GM18873 (cell line): ENCODE data around the gene HINT2.

ENCODE experiments used
- ATAC-seq: cut with Tn5 transposase; IDR thresholded peaks from one replicate; pipeline ENCODE4 v1.9.1; 2021; ENCODE audit warnings: mild to moderate bottlenecking, moderate library complexity, moderate number of reproducible peaks; ENCODE audit not compliant: unreplicated experiment, low FRiP score

The HINT2 gene

DNA sequence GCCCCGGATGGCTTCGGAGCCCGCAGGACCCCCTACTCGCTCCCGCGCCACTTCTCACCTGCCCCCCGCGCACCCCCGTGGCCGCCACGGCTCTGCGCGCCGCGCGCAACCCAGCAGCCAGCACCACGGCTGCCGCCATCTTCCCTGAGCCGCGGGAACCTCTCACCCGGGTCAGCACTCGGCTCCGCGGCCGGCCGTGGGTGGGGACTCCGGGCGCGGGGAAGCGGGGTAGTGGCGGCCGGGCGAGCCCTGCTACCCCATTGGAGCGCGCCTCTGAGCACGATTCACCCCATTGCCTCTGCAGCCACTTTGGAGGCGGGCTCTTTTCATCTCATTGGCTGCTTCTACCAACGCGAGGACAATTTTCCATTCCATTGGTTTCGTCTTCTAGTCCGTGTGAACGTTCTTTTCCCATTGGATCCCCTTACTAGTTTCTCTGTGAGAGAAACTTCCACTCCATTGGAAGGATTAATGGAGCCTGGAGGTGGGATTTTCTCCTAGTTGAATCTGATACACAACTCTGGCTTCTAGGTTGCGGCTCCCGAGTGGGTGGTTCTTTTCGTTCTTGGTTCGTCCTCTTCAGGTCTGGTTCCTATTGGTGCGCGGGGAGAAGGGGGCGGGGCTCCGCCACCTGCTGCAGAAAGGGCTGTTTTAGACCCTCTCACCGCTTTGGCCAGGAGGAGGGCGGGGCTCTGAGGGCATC is at the start of gene HINT2:
TSS of gene HINT2 (minus strand) at position 202 of the 703 bp plus-strand sequence. CDS start at position 139, 63 bp downstream.
- ATAC-seq = peak; percentile 62

DNA sequence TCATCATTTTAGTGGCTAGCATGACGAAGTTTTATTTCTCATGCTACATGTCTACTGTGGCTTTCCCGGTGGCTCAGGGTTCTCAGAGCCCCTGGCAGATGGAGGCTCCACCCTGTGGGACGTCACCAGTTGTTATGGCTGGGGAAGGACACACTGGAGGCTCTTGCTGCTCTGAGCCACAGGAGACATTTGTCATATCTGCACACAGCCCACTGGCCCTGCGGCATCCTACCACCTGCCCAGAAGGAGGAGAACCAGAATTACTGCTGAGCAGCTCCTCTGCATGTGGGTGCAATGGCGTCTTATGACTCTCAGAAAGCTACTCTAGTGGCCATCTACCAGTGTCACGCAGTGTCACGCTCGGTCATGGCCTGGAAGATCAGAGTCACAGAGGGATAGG is 48.7 kb upstream of the HINT2 start:
- ATAC-seq = no peak

DNA sequence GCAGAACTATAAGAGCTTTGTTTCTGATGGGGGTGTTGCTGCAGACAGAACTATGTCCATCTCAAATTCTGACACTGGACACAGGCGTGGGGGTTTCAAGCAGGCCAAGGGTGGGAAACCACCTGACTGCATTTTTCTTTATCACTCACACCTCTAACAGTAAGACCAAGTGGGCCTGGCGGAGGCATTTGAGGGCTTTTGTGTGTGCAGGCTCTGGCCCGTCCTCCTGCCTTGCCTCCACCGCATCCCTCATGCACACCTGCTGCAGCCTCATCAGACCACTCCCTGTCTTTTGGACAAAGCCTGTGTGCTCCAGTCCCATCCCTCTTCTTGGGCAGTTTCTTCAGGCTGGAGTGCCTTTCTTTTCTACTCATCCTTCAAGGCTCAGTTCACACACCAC is 47.5 kb upstream of the HINT2 start:
- no peak for ATAC-seq

GRCh38 chr9:35861161-35861897 is 46.5 kb upstream of the HINT2 start:
- ATAC-seq = no peak

GRCh38 chr9:35859990-35860339 is 45.1 kb upstream of the HINT2 start:
- no peak for ATAC-seq

GRCh38 chr9:35859310-35859989 is 44.6 kb upstream of the HINT2 start:
- ATAC-seq = no peak

- ATAC-seq = no peak
These were observed 43.6 kb upstream of the HINT2 start for GRCh38 chr9:35858458-35858857.

DNA sequence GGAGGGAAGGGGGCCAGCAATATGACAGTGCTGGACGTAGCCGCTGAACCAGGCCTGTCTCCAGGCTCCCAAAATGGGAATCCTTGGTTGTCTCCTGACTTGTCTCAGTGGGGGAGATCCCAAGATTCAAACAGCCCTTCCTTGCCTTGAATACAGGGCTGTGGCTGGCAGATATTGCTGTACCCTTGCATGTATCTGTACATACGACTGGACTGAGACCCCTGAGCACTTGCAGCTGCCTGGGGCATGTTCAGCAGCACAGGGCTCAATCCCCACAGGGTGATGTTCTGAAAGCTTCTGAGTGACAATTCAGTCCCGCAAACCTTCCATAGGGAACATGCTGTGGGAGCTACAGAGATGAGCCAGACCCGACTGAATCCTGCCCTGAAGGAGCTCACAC is 42.0 kb upstream of the HINT2 start:
- ATAC-seq = no peak

GRCh38 chr9:35856206-35856605 is 41.4 kb upstream of the HINT2 start:
- no peak for ATAC-seq

DNA sequence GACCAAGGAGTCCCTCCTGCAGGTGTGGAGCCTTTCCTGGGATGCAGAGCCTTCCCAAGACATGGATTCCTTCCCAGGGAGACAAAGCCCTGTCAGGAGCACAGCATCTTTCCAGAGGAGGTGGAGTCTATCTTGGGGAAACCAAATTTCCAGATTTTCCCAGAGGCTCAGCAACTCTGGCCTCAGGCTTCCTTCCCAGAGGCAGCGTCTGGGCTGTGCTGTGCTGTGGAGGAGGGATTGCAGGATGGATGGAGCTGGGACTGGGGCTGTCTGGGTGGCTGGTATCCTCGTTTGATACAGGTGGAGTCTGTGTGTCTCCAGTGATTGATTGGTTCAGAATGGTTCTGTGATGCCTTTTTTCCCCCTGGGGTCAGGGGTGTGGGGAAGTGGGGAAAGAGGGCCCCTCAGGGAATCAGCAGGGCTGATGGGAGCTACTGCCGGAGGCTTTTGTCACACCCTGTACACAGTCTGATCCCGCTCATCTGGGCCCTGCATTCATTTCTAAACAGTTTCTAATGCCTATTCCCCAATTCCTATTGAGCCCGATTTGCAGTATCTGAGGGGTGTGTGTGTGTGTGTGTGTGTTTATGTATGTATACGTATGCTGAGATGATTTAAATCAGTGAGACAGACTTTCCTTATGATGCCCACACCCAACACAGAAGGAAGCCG is 39.4 kb upstream of the HINT2 start:
- ATAC-seq = no peak

- no peak for ATAC-seq
These were observed 38.3 kb upstream of the HINT2 start for GRCh38 chr9:35852876-35853865.

GRCh38 chr9:35852267-35852815 is 37.5 kb upstream of the HINT2 start:
- no peak for ATAC-seq

DNA sequence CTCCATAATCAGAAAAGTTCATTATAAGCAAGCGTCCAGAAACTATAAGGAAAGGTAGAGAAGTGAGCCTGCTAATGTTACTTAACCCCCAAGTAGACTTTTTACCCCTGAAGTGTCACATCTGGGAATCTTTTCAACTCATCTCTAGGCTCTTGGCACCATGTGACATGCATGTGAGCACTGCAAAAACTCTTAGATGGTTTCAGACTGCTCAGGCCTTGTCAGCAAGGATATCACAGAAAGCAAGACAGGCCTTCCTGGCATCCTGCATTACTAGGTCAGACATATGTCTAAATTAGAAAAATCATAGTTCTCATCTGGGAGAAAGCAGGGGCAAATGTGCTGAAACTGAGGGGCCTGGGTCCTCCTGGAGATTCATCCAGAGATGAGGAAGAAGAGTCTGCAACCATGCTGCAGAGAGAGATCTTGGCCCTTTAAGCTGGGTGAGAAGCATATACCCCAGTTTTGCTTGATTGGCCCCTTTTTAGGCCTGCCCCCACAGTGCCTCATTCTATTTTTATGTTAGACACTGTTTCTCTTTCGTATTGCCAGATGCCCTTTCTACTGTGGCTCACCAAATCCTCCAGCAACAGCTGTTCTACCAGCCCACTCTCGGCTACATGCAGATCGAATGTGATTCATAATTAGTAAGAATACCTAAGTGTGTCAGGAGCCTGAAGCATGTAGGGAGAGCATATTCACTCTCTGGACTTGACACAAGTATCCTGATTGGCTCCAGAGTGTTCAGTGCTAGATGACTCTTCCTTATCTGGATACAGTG is 33.1 kb upstream of the HINT2 start:
- ATAC-seq = peak; percentile 89

GRCh38 chr9:35845824-35846771 is 31.3 kb upstream of the HINT2 start:
- no peak for ATAC-seq

- ATAC-seq = no peak
These were observed 29.9 kb upstream of the HINT2 start for GRCh38 chr9:35844628-35845270.

DNA sequence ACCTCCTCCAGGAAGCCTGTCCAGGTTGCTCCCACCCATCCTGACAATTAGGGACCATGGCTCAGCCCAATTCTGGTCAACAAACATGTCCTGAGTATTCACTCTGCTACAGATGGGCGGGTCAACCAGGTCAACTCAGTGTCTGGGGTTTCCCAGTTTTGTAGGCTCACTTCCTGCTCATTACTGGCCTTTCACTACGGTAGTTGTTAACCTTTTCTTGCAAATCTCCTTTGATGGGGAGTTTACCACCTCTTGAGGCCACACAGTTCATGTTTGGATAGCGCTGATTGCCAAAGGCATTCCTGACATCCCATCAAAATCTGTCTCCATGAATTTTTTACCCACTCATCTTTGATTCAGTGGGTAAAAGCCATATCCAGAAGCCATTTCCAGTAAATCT is 28.0 kb upstream of the HINT2 start:
- ATAC-seq = peak; percentile 84
